ENCODE data around the gene SCML1. TPM values are rescaled to one million over a fixed set of nuclear protein-coding genes. Genes with fewer than 3 reads are reported as not detected.

SCML1 gene
- total RNA-seq, 1 donor from 2014 or later: 5.7 TPM

DNA sequence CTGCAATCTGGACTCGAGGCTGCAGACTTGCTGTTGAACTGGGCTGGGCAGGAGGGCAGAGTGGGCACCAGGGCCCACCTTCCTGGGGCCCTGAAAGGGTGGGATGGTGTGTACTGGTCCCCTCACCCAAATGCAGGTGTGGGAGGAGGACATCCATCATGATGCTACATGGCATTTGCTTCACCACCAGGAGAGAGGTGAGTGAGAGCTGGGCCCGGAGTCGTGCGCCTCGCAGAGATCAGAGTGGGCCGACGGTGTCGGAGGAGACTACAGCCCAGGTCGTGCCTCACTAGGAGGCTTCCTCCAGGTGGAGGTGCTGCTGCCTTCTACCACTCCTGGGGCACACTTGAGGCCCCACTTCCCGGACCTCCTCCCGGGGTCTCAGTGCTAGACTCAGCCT is 50.3 kb downstream of the SCML1 start:
- FAIRE-seq: no peak
- DNase-seq (ENCODE audit: low spot score in 2 of 2): no peak

DNA sequence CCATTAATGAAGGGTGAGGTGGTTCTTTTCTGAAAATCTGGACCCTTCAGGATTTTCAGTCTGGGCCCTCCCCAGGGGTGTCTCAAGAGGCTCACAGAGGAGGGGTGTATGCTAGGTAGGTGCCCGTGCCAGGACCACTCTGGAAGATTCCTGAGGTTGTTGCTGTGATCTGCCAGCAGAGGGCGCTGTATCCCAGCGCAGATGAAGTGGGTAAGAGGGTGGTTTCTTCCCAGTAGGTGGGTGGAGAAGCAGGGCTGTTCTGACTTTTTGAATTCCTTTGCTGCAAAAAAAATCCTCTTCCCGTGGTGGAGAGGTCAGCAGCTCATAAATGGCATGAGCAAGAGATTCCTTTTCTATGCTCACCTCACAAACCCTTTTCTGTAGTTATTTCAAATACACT is 51.1 kb downstream of the SCML1 start:
- no peak for FAIRE-seq
- peak; percentile 29 to 61 for DNase-seq (ENCODE audit: low spot score in 2 of 2)

DNA sequence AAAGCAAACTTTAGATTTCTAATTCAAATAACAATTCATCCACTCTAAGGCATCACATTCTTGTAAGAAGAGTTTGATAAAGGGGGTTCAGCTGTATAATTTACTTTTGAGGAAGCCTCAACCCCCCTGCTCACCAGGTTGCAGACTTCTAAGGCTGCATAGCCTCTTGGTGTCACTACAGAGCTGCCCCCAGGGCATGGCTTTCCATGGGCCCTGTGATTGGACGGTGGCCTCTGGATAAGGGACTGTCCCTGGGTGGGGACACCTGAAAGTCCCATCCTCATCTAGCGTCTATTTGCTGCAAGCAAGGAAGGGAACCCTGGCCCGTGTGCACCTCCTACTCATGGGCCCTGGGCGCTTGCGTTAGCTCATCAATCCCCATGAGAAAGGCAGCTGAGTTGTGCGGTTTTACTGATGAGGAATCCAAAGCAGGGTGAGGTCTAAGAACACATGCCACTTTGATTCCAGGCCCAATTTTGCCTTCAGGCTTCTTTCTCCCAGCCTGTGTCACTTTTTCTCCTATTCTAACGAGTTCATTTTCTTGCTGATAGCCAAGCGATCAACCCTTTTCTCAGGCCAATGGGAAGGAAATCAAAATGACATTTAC is 51.8 kb downstream of the SCML1 start:
- FAIRE-seq (no peak), DNase-seq (ENCODE audit: low spot score in 2 of 2) (no peak)

DNA sequence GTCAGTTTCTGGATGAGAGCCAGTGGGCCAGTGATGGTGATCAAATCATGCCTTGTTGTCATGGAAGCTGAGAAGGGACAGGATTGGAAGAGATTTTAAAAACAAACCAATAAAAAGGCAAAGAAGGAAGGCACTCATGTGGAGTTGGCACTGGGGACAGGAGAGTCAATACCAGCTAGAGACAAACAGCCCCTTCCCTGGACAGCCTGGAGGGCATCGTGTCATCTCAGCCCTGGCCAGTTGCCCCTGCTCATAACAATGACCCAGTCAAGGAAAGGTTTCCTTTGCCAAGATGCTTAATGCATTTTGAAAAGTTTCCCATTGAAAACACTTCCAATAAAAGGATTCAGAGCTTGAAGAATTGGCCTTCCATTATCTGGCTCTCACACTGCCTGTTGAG is 55.5 kb downstream of the SCML1 start:
- FAIRE-seq (no peak), DNase-seq (ENCODE audit: low spot score in 2 of 2) (no peak)

DNA sequence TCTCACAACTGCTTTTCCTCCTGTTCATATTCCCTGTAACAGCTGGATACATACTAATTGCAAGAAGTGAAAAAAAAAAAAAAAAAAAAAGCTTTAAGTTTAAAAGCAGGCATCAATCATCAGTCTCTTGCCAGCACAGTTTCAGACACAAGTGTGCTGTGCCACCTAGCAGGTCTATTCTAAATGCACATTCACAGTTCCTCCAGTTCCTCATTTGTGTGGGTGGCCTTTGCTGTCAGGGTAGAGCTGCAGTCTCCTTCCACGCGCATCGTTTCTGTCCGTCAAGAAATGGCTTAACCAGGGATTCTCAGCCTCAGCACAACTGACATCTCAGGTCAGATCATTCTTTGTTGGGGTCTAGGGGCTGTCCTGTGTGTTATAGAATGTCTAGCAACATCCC is 61.6 kb downstream of the SCML1 start:
- no peak for FAIRE-seq
- DNase-seq (ENCODE audit: low spot score in 2 of 2): no peak

DNA sequence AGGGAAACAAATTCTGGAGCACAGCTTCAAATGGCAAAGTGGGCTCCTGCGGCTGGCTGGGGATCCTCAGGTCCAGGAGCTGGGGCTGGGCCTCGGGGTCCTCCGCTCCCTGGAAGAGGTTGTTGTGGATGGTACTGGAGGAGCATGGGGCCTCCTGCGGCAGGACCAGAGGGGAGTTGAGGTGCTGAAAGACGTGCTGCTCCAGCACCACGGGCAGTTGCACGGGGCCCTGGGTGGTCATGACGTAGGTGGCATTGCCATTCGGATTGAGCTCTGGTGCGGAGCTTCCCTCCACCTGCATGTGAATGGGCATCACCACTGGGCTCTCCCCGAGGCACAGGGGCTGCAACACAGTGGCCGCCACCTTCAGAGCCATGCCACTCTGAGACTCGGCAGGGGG is 64.1 kb downstream of the SCML1 start:
- DNase-seq (ENCODE audit: low spot score in 2 of 2): no peak
- FAIRE-seq: no peak

DNA sequence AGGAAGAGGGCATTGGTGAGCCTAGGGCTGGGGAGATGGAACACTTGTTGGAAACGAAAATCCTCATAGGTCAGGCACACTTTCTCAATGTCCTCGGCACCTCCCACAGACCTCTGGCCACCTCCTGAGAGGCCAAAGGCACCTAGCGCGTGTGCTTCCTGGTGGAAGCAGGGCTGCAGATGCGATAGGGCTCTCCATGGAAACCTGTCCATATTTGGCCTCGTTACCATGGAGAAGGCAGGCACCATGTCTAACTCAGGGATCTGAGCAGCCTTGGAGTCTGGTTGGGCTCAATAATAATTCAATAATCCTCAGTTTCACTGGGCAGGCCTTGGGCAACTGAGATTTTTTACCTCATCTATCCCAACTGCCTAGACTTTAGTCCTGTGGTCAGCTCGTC is 65.5 kb downstream of the SCML1 start:
- DNase-seq (ENCODE audit: low spot score in 2 of 2) (no peak), FAIRE-seq (no peak)

DNA sequence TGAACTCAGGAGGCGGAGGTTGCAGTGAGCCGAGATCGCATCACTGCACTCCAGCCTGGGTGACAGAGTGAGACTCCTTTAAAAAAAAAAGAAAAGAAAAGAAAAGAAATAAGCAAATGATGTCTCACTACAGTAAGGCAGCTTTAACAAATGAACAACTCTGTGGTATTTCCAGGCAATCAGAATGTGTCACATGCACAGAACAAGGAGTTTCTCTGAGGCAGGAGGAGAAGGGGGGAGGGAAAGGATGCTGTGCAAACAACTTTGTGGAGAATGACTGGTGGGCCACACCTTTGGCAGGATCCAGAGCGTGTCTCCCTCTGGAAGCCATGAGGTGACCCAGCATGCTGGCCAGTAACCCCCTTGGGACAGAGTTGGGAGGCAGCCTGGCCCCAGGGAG is 66.2 kb downstream of the SCML1 start:
- no peak for FAIRE-seq
- DNase-seq (ENCODE audit: low spot score in 2 of 2): no peak

Other genes starting within 250 kb of the SCML1 start
- 2.9 TPM for gene RAI2, start 123.8 kb downstream of the SCML1 start, total RNA-seq

All from frontal cortex (tissue), 4 donors.